GM18498 (cell line): ENCODE data around the gene PWWP2B.

Experiments used
- ATAC-seq: cut with Tn5 transposase; IDR thresholded peaks from one replicate; pipeline ENCODE4 v1.9.1; 2021; ENCODE audit warnings: mild to moderate bottlenecking, moderate library complexity; ENCODE audit not compliant: unreplicated experiment

Gene PWWP2B

DNA sequence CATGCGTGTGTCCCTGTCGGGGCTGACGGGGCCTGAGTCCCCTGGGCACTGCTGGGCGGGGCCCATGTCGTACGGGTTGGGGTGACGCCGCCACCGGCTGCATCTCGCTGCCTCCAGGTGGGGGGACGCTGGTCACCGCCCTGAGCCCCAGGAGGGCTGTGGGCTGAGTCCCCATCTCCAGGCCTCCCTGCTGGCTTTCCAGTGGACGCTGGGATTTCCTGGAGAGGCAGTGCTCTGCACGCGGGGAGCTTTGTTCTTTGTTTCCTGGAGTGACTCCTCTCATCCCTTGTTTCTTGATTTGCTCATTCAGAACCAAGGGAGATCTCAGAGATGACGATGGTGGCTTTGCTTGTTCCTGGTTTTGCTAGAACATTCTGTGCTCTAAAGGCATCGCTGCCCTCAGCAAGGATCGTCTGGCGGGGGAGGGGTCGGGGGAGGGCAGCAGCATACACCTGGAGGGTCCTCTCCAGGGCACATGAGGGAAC lies 21.0 kb downstream of the PWWP2B start:
- no peak for ATAC-seq

DNA sequence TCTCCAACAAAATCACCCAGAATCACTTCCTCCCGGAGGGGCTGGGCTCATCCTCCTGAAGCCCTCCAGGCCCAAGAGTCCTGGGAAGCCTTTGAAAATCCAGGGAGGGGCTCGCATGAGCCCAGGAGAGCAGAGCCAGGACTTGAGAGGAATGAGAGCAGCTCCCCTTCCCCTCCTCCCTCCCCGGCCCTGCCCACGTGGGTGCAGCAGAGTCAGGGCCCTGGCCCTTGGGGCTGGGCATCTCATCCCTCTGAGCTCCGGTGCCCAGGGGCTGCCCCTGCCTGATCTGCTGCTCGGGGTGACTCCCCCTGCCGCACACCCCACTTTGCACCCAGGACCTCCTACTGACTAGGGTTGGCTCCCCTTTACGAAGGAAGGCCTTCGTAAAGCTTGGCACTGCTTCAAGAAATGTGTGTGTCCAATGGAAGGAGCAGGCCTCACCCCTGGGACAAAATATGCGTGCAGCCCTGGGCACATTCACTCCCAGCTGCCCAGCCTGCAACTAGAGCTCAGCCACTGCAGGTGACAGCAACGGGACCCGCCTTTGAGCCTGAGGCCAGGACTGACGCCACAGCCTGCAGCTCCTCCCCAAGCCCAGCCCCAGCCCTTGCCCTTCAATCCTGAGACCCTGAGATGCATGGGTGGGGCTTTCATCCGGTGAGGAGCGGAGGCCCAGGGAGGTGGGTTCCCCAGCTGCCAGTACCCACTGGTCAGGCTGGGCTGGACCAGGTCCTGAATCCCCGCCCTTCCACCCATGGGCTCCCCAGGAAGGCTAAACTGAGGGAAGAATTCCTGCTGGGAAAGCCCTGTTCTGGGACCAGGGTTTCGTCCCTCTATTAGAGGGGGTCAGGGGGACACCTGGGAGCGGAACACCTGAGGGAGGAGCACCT lies 21.8 kb downstream of the PWWP2B start:
- no peak for ATAC-seq

DNA sequence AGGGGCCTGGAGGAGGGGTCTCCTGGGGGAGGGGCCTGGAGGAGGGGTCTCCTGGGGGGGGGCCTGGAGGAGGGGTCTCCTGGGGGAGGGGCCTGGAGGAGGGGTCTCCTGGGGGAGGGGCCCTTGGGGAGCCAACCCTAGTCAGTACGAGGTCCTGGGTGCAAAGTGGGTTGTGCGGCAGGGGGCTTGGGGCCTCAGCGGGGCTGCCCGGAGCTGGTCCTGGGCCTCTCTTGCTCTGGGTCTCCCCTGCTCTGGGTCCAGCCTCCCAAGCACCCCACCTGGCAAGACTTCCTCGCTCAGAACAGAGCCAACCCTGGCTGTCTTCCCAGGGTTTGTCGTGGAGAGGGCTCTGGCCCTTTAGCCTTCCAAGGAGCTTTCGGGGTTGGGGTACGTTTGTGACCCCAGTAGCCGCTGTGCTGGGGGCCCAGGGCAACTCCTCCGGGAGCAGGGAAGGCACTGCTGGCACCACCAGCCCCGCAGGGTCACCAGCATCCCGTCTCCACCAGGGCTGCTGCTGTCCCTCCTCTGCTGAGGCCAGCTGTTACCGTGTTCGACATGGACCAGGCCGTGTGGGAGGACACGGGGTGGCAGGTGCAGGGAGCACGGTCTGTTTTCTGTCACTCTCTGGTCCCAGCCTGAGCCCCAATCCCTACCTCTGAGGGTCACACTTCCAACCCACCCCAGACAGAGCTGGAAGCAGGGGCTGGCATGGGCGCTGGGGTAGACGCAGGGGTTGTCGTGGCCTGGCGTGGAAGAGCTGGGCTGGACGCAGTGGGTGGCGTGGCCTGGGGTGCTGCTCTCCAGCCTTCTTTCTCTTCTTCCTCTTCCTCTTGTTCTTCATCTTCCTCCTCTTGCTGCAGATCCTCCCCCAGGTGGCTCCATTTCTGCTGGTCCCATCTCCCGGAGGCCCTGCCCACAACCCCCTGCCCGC lies 22.8 kb downstream of the PWWP2B start:
- no peak for ATAC-seq

DNA sequence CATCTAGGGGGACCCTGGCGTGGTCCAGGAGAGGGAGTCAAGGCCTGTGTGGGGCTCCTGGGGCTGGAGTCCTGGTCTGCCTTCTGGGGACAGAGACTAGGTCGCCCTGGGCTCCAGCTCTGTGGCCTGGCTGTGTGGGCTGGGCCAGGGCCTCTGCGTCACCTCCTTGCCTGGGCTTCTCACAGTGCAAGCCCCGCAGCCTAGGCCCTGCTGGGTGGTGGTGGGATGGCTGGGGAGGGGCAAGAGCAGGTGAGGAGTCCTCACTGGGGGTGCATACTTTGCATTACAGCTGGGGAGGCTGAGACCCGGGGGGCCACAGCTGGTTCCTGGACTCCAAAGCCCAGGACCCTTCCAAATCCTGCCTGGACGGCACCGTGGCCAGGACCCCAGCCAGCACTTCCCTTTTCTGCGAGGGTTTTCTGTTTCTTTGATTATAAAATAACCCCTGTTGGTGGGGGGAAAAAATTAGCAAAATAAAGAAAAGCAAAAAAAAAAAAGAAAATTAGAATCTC lies 23.5 kb downstream of the PWWP2B start:
- no peak for ATAC-seq

DNA sequence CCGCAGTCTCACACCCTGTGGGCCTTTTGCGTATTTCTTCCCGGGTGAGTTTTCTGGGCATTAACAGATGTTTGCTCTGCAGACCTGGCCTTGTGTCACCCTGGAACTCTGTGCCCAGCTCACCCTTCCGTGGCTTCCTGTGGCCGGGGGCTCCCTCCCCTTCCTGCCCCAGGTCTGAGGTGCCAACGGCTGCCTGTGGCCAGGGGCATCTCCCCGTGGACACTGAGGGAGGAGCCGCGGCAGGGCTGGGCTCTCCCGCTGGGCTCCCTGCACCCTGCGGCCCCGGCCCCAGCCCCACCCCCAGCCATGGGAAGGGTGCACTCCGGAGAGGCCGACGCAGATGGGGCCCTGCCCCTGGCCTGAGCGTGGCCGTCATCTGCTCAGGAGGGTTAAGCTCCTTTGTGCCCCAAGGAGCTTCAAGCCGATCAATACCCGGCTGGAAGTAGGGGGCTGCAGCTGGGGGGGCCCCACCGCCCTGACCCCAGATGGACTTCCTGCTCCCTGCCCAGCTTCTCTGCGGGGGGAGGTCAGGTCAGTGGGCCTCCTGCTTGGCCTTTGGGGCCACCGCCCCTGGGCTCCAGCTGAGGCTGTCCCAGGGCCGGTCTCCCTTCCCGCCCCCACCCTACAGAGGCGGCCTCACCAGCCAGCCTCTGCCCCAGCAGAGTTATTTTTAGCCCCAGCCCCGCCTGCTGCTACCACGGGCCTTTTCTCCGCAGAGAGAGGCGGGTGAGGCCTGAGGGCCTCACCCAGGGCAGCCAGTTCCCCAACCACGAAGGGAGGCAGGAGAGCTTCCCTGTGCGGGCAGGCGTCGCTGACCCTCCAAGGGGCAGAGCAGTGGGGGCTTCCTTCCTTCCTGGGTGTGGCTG lies 24.2 kb downstream of the PWWP2B start:
- ATAC-seq = peak; percentile 68

DNA sequence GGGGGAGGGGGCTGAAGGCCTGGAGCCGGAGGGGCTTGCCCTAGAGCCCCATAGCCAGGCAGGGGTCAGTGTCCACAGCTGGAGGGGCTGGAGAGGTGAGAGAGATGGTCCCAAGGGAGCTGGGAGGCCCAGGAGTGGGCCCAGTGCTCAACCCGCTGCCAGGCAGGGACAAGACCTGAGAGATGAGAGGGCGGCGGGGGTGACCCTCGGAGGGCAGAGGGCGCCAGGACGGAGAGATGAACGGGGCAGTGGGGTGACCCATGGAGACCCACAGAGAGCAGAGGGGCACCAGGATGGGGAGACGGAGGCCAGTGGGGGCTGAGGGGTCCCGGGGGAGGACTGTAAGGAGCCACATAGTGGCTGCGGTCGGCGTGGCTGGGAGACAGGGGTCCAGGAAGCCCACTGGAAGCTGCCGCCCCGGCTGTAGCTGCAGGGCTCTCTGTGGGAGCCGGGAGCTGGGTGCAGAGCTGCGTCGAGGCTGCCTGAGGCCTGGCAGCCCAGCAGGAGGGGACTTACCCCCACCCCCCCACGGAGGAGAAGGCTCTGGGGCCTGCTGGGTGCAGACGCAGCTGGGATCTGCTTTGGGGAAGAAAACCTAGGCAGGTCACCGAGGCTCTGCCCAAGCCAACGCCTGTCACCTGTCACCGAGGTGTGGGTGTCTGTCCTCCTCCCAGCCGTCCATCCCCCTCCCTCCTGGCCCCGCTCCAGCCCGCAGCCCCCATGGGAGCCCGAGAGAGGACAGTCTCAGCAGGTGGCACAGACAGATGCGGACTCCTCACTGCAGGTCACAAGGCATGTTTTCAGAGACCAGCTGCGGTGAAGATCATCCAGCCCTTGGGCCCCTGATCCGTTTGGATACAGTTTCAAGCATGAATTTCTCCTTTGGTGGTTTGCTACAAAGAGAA lies 25.1 kb downstream of the PWWP2B start:
- peak; percentile 43 for ATAC-seq

DNA sequence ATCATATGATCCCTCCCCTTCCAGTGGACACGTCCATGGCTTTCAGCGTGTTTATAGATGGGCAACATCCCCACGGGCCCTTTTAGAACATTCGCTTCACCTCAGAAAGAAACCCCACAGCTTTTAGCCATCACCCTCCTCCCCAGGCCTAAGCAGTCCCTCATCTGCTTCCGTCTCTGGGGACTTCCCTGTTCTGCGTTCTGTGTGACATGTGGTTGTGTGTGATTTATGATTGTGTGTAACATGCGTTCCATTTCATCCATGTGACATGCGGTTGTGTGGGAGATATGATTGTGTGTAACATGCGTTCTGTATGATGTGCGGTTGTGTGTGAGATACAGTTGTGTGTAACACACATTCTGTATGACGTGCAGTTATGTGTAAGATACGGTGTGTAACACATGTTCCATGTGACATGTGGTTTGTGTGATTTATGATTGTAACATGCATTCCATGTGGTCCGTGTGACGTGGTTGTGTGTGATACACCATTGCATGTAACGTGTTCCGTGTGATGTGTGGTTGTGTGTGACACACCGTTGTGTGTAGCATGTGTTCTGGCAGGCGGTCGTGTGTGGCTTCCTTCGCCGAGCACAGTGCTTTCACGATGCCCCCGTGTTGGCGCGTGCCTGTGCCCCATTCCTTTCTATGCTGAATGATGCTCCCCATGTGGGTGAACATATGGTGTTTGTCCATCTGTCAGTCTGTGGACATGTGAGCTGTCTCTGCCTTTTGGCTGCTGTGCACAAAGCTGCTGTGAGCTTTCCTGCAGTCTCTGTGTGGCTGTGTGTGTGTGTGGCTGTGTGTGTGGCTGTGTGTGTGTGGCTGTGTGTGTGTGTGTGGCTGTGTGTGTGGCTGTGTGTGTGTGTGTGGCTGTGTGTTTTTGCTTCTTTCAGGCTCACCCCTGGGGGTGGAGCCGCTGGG lies 26.2 kb downstream of the PWWP2B start:
- ATAC-seq = no peak

DNA sequence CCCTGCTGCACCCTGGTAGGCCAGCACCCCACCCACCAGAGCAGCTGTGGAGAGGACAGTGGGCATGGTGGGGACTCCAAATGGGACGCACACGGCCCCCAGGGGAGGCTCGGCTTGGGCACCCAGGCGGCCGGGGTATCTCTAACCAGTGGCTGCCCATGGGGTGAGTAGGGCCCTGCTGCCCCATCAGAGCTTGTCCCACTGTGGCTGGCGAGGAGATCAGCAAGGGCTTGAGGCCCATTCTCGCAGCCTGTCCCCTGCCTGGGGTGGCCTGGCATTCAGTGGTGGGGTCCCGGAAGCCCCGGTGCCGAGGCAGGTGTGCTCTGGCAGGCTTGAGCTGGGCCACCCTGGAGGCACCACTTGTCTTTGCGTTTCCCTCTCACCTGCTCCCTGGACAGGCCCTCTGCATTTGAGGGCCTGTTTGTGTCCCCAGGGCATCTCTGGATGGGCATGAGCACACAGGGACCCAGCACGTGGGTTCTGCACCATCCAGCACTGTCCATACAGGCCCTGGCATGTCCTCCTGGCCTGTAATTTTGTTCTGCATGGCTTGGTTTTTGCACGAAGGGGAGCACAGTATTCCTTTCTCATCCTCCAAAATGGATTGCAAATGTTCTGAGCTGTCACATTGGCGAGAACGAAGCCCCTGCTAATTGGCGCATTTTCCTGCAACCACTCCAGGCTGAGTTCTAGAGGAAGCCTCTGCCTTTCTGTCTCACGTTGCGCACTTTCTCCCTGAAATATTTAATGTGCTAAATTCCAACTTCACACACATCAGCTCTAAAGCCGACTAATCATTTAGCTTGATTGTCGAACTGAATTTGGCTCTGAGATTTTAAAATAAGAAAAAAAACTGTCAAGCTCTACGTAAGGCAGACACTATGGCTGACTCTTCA lies 27.2 kb downstream of the PWWP2B start:
- no peak for ATAC-seq

DNA sequence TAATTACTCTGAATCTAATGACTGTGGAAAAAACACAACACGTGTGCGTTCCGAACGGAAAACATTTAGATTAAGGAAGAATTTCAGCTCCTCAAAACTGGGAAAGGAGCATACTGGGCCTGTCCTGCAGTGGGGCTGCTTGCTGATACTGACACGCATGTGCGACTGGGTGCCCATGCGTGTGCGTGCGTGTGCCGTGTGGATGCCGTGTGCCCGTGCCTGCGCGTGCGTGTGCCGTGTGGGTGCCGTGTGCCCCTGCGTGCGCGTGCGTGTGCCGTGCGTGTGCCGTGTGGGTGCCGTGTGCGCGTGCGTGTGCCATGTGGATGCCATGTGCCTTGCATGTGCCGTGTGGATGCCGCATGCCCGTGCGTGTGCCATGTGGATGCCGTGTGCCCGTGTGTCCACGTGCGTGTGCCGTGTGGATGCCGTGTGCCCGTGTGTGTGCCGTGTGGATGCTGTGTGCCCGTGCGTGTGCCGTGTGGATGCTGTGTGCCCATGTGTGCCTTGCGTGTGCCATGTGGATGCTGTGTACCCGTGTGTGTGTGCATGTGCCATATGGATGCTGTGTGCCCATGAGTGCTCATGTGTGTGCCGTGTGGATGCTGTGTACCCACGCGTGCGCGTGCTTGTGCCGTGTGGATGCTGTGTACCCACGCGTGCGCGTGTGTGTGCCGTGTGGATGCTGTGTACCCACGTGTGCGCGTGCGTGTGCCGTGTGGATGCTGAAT lies 28.2 kb downstream of the PWWP2B start:
- no peak for ATAC-seq

DNA sequence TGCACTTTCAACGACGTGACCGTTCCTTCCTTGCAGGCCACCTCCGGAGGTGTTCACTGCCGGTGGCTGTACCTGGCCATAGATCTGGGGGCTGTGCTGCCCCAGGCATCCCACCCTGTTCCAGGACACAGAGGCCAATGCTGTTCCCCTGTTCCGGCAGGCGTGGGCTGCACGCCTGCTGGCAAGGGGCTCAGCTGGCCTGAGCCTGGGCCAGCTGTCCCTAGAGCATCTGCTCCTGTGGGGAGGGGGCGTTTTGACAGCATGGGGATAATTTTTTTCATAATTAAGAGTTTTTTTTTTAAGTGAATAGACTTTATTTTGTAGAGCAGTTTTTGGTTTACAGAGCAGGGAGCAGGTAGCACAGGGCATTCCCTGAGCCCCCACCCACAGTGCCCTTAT lies 28.8 kb downstream of the PWWP2B start:
- ATAC-seq = no peak

DNA sequence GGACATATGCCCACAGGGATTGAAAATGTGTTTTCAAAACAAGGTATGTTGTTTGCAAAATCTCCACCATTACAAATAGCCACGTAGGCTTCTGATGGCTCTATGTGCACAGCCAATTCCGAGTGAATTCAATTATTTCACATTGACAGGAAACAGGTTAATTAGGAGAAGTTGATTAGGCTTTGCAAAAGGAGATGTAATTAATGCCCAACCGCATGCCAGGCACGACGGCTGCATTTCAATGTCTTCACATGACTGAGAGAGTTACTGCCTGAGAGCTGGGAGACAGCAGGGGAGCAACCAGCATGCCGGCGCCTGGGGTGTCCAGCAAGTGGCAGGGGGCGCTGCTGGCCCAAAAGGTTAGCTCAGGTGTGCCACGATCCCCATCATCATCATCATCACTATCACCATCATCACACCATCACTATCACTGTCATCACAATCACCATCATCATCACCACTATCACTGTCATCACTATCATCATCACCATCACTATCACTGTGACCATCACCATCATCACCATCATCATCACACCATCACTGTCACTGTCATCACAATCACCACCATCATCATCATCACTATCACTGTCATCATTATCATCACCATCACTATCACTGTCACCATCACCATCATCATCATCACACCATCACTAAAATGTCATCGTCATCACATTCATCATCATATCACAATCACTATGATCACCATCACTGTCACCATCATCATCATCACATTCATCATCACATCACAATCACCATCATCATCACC lies 30.2 kb downstream of the PWWP2B start:
- no peak for ATAC-seq

DNA sequence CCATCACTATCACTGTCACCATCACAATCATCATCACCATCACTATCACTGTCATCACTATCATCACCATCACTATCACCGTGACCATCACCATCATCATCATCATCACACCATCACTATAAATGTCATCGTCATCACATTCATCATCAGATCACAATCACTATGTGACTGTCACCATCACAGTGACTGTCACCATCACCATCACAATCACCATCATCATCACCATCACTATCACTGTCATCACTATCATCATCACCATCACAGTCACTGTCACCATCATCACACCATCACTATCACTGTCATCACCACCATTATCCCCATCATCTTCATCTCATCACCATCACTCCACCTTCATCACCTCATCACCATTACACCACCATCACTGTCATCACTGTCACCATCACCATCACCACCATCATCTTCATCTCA lies 31.0 kb downstream of the PWWP2B start:
- ATAC-seq = no peak

DNA sequence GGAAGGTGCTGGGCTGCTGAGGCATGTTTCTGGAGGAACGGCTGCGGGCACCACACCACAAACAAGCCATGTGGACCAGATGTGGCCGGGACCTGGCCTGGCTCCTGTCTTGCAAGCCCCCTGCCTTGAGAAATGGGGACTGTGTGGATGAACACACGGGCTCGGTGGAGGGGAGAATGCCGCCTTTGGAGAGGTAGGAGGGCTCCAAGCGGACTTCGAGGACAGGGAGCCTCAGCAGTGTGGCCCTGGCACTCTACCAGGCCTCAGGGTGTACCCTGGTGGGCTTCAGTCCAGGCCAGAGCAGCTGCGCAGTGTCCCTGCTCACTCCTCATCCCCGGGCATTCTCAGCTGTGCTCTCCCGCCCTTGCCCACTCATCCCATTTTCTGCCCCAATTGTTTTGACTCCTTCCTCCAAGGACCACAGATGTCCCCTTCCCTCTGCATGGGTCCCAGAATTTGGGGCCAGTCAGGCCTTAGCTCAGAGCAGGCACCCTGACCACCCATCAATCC lies 31.5 kb downstream of the PWWP2B start:
- no peak for ATAC-seq

DNA sequence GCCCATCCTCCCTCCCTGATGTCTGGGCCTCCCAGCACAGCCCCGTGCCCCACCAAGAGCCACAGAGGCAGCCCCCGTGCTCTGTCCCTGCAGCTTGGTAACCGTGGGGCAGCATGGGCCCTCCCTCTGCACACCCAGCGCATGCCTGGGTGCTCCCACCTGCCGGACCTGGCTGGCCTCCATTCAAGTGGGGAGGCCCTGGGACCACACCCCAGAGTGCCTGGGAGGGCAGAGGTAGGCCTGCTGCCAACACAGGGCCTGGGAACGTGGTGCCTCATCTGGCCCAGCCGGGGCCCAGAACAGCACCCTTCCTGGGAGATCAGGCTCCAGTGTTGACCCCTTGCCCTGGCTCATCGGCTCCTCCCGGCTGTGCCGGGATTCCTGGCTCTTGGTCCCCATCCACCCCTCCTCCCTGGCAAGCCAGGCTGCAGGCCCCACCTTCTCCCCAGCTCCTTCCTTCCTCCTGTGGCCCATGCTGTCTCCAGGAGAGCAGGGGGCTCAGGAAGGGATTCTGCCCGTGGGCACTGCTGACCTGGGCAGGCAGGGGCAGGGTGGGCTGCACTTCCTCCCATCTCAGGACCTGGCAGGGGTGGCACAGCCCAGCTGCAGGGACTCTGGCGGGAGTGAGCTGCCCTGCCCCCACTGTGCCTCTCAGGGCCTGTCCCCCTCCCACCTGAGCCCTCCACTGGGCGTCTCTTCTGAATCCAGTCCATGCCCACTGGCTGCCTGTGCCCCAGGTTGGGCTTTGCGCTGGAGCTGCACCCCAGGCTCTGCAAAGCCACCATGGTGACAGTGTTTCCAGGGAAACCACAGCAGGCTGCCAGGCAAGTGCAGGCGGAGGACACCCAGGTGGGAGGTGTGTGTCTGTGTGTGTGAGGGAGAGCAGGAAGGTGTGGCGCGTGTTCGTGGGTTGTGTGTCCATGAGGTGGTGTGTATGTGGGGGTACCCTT lies 32.6 kb downstream of the PWWP2B start:
- no peak for ATAC-seq
